WTC11 (cell line): ENCODE data around the gene RTCA. TPM values are rescaled to one million over a fixed set of nuclear protein-coding genes. Genes with fewer than 3 reads are reported as not detected.
A peak's percentile ranks its signal among the peaks of the same experiment; 100 is the strongest.

ENCODE experiments used
- ATAC-seq: fragments of 200-7000 bp; cut with Tn5 transposase; 2 replicates; pipeline ENCODE4 v1.10.0; 2021; ENCODE audit warnings: mild to moderate bottlenecking, moderate library complexity
- CTCF ChIA-PET: fragments of 300-600 bp; sonication (Branson Sonifier 250); formaldehyde crosslinking; loops from one replicate; lab custom pipeline; 2021; ENCODE audit warnings: antibody characterized with exemption; lab: Charles Lee
- POLR2A ChIA-PET: fragments of 350-600 bp; sonication (Branson Sonifier 250); formaldehyde crosslinking; loops from one replicate; lab custom pipeline; 2021; ENCODE audit warnings: antibody characterized with exemption; lab: Charles Lee
- DNase-seq: peaks from one replicate; pipeline ENCODE4 v3.0.0; 2021; ENCODE audit warnings: low spot score
- H3K27ac Mint-ChIP-seq: 2 replicates; pipeline ENCODE4 v1.8.0; 2021; ENCODE audit warnings: mixed read lengths
- H3K27me3 Mint-ChIP-seq: 2 replicates; pipeline ENCODE4 v1.8.0; 2021; ENCODE audit warnings: low read depth, mild to moderate bottlenecking, moderate library complexity, mixed read lengths
- H3K36me3 Mint-ChIP-seq: 2 replicates; pipeline ENCODE4 v1.8.0; 2021; ENCODE audit warnings: mixed read lengths
- H3K4me1 Mint-ChIP-seq: 2 replicates; pipeline ENCODE4 v1.8.0; 2022; ENCODE audit warnings: mixed read lengths
- H3K4me3 Mint-ChIP-seq: 2 replicates; pipeline ENCODE4 v1.8.0; 2021; ENCODE audit warnings: mild to moderate bottlenecking, moderate library complexity, mixed read lengths
- H3K9me3 Mint-ChIP-seq: 2 replicates; pipeline ENCODE4 v1.8.0; 2021; ENCODE audit warnings: mixed read lengths
- CREB1 ChIP-seq: sonication (generic); formaldehyde crosslinking; IDR thresholded peaks from 2 replicates; pipeline ENCODE4 v1.8.0; 2023; ENCODE audit warnings: mild to moderate bottlenecking, missing genetic modification reagents
- GTF2I ChIP-seq: fragments of 250-450 bp; sonication (Bioruptor Pico); conservative IDR thresholded peaks from 2 replicates; pipeline ENCODE4 v1.4.0; 2021; ENCODE audit warnings: mild to moderate bottlenecking
- JAZF1 ChIP-seq: fragments of 250-450 bp; sonication (Bioruptor Pico); IDR thresholded peaks from 2 replicates; pipeline ENCODE4 v1.9.0; 2021; ENCODE audit warnings: moderate library complexity, mild to moderate bottlenecking, inconsistent platforms
- RELA ChIP-seq: sonication (generic); formaldehyde crosslinking; IDR thresholded peaks from 2 replicates; pipeline ENCODE4 v1.8.1; 2022; ENCODE audit warnings: missing genetic modification reagents, mild to moderate bottlenecking, borderline replicate concordance
- SMAD3 ChIP-seq: sonication (generic); formaldehyde crosslinking; IDR thresholded peaks from 2 replicates; pipeline ENCODE4 v1.8.0; 2022; ENCODE audit warnings: missing genetic modification reagents, mild to moderate bottlenecking, borderline replicate concordance
- ZNF121 ChIP-seq: sonication (generic); formaldehyde crosslinking; IDR thresholded peaks from 2 replicates; pipeline ENCODE4 v1.8.0; 2023; ENCODE audit warnings: missing genetic modification reagents
- ZNF232 ChIP-seq: sonication (generic); formaldehyde crosslinking; IDR thresholded peaks from 2 replicates; pipeline ENCODE4 v1.8.0; 2022; ENCODE audit warnings: mild to moderate bottlenecking, missing genetic modification reagents
- ZNF263 ChIP-seq: sonication (generic); formaldehyde crosslinking; IDR thresholded peaks from 2 replicates; pipeline ENCODE4 v1.8.1; 2022; ENCODE audit warnings: low read depth, mild to moderate bottlenecking, moderate library complexity, missing genetic modification reagents
- ZNF423 ChIP-seq: fragments of 250-450 bp; sonication (Bioruptor Pico); IDR thresholded peaks from 2 replicates; pipeline ENCODE4 v2.1.2; 2022; ENCODE audit warnings: mild to moderate bottlenecking, moderate library complexity
- total RNA-seq: library from RNA; stranded (reverse); gene quantifications from 3 replicates; pipeline ENCODE4 v1.2.3, GENCODE V29; 2021
- TF ChIP-seq, protein P1 (sequence below): sonication (generic); formaldehyde crosslinking; IDR thresholded peaks from 2 replicates; pipeline ENCODE4 v1.8.1; 2023; ENCODE audit warnings: mild to moderate bottlenecking, missing genetic modification reagents
- TF ChIP-seq, protein P2 (sequence below): sonication (generic); formaldehyde crosslinking; IDR thresholded peaks from 2 replicates; pipeline ENCODE4 v1.8.1; 2022; ENCODE audit warnings: mild to moderate bottlenecking, missing genetic modification reagents, moderate library complexity, borderline replicate concordance
- TF ChIP-seq, protein P3 (sequence below): fragments of 250-450 bp; sonication (Bioruptor Pico); IDR thresholded peaks from 2 replicates; pipeline ENCODE4 v1.9.0; 2021; ENCODE audit warnings: moderate library complexity, mild to moderate bottlenecking, inconsistent platforms, borderline replicate concordance
- TF ChIP-seq, protein P4 (sequence below): sonication (generic); formaldehyde crosslinking; IDR thresholded peaks from 2 replicates; pipeline ENCODE4 v1.8.0; 2023; ENCODE audit warnings: missing genetic modification reagents
- TF ChIP-seq, protein P5 (sequence below): sonication (generic); formaldehyde crosslinking; IDR thresholded peaks from 2 replicates; pipeline ENCODE4 v1.8.1; 2023; ENCODE audit warnings: mild to moderate bottlenecking, missing genetic modification reagents, moderate library complexity
- TF ChIP-seq, protein P6 (sequence below): sonication (generic); formaldehyde crosslinking; IDR thresholded peaks from 2 replicates; pipeline ENCODE4 v1.8.0; 2023; ENCODE audit warnings: missing genetic modification reagents, mild to moderate bottlenecking, borderline replicate concordance

RTCA gene
- total RNA-seq, 1 experiment from 2014 or later, result 35.7 TPM

DNA sequence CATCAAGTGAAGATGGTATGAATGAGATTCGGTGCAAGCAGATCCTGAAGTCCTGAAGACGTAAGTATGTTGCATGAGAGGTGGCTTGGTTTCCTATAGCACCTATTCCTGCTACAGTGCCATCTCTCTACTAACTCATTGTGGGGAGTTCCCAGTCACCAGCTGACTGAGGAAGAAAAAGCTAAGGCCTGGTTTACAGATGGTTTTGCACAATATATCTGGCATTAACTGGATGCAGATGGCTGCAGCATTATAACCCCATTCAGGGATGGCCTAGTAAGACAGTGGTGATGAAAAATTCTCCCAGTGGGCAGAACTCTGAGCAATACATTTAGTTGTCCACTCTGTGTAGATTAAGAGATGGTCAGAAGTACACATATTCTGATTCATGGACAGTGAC is 36.7 kb downstream of the RTCA start (continued):
- TF ChIP-seq ZNF232 (CRISPR knock-in tag), result no peak
- no peak for TF ChIP-seq JAZF1

DNA sequence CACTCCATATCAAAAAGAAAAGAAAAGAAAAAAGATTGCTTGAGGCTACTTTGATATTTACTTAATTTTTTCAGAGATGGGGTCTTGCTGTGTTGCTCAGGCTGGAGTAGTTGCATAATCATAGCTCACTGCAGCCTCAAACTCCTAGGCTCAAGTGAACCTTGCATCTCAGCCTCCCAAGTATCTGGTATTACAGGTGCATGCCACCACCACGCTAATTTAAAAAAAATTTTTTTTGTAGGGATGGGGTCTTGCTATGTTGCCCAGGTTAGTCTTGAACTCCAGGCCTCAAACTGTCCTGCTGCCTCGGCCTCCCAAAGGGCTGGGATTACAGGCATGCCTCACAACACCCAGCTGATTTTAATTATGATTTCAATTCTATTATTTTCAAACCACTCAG is 38.2 kb downstream of the RTCA start:
- Mint-ChIP-seq H3K27ac (no peak overlapping the region), H3K4me3 (no peak overlapping the region), H3K4me1 (peaks cover 18% of the 10 kb centered on the region), H3K36me3 (no peaks in the 10 kb centered on the region), H3K27me3 (no peaks in the 10 kb centered on the region; the same call in 1 of the 2 replicates), H3K9me3 (peaks cover 16% of the 10 kb centered on the region)
- POLR2A ChIA-PET, result no interaction called here
- TF ChIP-seq, protein P1, sequence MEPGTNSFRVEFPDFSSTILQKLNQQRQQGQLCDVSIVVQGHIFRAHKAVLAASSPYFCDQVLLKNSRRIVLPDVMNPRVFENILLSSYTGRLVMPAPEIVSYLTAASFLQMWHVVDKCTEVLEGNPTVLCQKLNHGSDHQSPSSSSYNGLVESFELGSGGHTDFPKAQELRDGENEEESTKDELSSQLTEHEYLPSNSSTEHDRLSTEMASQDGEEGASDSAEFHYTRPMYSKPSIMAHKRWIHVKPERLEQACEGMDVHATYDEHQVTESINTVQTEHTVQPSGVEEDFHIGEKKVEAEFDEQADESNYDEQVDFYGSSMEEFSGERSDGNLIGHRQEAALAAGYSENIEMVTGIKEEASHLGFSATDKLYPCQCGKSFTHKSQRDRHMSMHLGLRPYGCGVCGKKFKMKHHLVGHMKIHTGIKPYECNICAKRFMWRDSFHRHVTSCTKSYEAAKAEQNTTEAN (CRISPR knock-in tag), result no peak
- TF ChIP-seq GTF2I (CRISPR knock-in tag) (peak; percentile 72; the same call in 1 of the 2 replicates), ZNF263 (CRISPR knock-in tag) (no peak), ZNF121 (CRISPR knock-in tag) (peak; percentile 95)
- TF ChIP-seq, protein P2, sequence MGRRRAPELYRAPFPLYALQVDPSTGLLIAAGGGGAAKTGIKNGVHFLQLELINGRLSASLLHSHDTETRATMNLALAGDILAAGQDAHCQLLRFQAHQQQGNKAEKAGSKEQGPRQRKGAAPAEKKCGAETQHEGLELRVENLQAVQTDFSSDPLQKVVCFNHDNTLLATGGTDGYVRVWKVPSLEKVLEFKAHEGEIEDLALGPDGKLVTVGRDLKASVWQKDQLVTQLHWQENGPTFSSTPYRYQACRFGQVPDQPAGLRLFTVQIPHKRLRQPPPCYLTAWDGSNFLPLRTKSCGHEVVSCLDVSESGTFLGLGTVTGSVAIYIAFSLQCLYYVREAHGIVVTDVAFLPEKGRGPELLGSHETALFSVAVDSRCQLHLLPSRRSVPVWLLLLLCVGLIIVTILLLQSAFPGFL, result no peak
- CTCF ChIA-PET, result interaction anchor here (1.1 kb wide), 1 partner anchor 151 kb away, joined by 3 read pairs; no protein-coding TSS in a partner anchor
- ATAC-seq, result no peak
- no peak for DNase-seq

DNA sequence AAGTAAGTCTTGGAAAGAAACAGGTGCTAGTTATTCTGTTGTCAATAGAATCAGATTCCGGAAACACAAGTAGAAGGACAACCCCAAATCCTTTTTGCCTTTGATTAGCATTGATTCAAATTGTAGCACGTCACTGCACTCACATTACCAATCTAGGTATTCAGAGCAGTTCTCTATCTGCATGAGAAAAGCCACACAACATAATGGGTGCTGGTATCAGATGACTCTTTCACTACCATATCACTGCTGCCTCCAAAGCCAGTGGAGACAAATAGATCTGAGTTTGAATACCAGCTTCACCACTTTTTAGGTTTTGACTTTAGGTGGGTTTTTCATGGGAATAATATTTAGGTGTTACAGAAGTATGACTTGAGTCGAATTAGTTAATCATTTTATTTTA is 38.9 kb downstream of the RTCA start:
- H3K9me3 Mint-ChIP-seq, result peaks cover 19% of the 10 kb centered on the region
- H3K36me3 Mint-ChIP-seq, result no peaks in the 10 kb centered on the region
- TF ChIP-seq, protein P1 (CRISPR knock-in tag), result no peak
- TF ChIP-seq, protein P3, sequence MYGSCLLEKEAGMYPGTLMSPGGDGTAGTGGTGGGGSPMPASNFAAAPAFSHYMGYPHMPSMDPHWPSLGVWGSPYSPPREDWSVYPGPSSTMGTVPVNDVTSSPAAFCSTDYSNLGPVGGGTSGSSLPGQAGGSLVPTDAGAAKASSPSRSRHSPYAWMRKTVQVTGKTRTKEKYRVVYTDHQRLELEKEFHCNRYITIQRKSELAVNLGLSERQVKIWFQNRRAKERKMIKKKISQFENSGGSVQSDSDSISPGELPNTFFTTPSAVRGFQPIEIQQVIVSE, result no peak
- no peak for TF ChIP-seq SMAD3 (CRISPR knock-in tag)
- TF ChIP-seq ZNF232 (CRISPR knock-in tag), result no peak
- DNase-seq (no peak), ATAC-seq (peak; percentile 96)
- H3K27ac Mint-ChIP-seq, result peak overlapping the region; percentile 59
- 0 out of 2 replicates have a peak overlapping the region, but pooled peaks have one; percentile 0 for H3K4me3 Mint-ChIP-seq
- no peaks in the 10 kb centered on the region; the same call in 1 of the 2 replicates for H3K27me3 Mint-ChIP-seq
- POLR2A ChIA-PET, result interaction anchor here (0.7 kb wide), 1 partner anchor 48 kb away, joined by 3 read pairs; no protein-coding TSS in a partner anchor
- H3K4me1 Mint-ChIP-seq, result peaks cover 14% of the 10 kb centered on the region
- CTCF ChIA-PET, result interaction anchor here (1.1 kb wide), 1 partner anchor 150 kb away, joined by 3 read pairs; no protein-coding TSS in a partner anchor

DNA sequence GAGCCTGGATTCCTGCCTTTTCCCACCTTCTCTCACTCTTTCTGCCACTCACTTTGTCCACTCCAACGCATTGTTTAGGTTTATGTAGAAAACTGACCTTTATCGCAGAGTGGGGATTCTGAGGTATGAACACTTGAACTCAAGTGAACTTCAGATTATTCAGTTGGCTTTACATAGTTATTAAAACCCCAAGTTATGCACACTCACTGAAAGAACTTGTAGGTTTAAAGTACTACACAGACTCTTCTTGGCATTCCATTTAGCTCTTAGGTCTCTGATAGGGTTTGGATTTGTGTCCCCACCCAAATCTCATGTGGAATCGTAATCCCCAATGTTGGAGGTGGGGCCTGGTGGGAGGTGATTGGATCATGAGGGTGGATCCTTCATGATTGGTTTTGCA is 39.9 kb downstream of the RTCA start:
- ChIA-PET CTCF (no interaction called here), POLR2A (no interaction called here)
- no peak overlapping the region for H3K4me3 Mint-ChIP-seq
- no peak overlapping the region; the same call in 1 of the 2 replicates for H3K27ac Mint-ChIP-seq
- H3K36me3 Mint-ChIP-seq, result no peaks in the 10 kb centered on the region
- DNase-seq (no peak), ATAC-seq (no peak)
- no peaks in the 10 kb centered on the region; the same call in 1 of the 2 replicates for H3K27me3 Mint-ChIP-seq
- peaks cover 22% of the 10 kb centered on the region for H3K9me3 Mint-ChIP-seq
- peaks cover 14% of the 10 kb centered on the region for H3K4me1 Mint-ChIP-seq
- TF ChIP-seq ZNF121 (CRISPR knock-in tag) (no peak), ZNF423 (no peak), RELA (CRISPR knock-in tag) (no peak), CREB1 (CRISPR knock-in tag) (no peak)
- TF ChIP-seq, protein P4, sequence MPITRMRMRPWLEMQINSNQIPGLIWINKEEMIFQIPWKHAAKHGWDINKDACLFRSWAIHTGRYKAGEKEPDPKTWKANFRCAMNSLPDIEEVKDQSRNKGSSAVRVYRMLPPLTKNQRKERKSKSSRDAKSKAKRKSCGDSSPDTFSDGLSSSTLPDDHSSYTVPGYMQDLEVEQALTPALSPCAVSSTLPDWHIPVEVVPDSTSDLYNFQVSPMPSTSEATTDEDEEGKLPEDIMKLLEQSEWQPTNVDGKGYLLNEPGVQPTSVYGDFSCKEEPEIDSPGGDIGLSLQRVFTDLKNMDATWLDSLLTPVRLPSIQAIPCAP (CRISPR knock-in tag), result no peak
- TF ChIP-seq, protein P5, sequence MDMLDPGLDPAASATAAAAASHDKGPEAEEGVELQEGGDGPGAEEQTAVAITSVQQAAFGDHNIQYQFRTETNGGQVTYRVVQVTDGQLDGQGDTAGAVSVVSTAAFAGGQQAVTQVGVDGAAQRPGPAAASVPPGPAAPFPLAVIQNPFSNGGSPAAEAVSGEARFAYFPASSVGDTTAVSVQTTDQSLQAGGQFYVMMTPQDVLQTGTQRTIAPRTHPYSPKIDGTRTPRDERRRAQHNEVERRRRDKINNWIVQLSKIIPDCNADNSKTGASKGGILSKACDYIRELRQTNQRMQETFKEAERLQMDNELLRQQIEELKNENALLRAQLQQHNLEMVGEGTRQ (CRISPR knock-in tag), result no peak
- TF ChIP-seq, protein P6, sequence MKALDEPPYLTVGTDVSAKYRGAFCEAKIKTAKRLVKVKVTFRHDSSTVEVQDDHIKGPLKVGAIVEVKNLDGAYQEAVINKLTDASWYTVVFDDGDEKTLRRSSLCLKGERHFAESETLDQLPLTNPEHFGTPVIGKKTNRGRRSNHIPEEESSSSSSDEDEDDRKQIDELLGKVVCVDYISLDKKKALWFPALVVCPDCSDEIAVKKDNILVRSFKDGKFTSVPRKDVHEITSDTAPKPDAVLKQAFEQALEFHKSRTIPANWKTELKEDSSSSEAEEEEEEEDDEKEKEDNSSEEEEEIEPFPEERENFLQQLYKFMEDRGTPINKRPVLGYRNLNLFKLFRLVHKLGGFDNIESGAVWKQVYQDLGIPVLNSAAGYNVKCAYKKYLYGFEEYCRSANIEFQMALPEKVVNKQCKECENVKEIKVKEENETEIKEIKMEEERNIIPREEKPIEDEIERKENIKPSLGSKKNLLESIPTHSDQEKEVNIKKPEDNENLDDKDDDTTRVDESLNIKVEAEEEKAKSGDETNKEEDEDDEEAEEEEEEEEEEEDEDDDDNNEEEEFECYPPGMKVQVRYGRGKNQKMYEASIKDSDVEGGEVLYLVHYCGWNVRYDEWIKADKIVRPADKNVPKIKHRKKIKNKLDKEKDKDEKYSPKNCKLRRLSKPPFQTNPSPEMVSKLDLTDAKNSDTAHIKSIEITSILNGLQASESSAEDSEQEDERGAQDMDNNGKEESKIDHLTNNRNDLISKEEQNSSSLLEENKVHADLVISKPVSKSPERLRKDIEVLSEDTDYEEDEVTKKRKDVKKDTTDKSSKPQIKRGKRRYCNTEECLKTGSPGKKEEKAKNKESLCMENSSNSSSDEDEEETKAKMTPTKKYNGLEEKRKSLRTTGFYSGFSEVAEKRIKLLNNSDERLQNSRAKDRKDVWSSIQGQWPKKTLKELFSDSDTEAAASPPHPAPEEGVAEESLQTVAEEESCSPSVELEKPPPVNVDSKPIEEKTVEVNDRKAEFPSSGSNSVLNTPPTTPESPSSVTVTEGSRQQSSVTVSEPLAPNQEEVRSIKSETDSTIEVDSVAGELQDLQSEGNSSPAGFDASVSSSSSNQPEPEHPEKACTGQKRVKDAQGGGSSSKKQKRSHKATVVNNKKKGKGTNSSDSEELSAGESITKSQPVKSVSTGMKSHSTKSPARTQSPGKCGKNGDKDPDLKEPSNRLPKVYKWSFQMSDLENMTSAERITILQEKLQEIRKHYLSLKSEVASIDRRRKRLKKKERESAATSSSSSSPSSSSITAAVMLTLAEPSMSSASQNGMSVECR (CRISPR knock-in tag), result no peak
